PC-9 (cell line): Measurements from ENCODE around the gene C16orf82. TPM values are rescaled to one million over a fixed set of nuclear protein-coding genes. Genes with fewer than 3 reads are reported as not detected.

Experiments used
- BruUV-seq: library from RNA; stranded (reverse); fragments of 400-500 nt; replicated peaks from 2 replicates; lab custom pipeline; 2021; lab: Mats Ljungman, UMichigan
- CTCF ChIA-PET: fragments of 300-600 bp; sonication (Branson Sonifier 250); formaldehyde crosslinking; loops from one replicate; lab custom pipeline; 2022; ENCODE audit warnings: antibody characterized with exemption; lab: Charles Lee
- POLR2A ChIA-PET: fragments of 300-600 bp; sonication (Branson Sonifier 250); formaldehyde crosslinking; loops from one replicate; lab custom pipeline; 2022; ENCODE audit warnings: antibody characterized with exemption; ENCODE audit not compliant: unreplicated experiment; lab: Charles Lee
- DNase-seq, 2 experiments: peaks; one replicate each; pipeline versions ENCODE4 v3.0.0 to v3.0.0-alpha.2; 2015 to 2022; ENCODE audit warnings: mixed read lengths in 1 of 2
- H2AFZ ChIP-seq: fragments of 200-600 bp; sonication (generic); 2 replicates; pipeline ENCODE4 v1.8.1; 2017; ENCODE audit warnings: antibody characterized with exemption
- H3F3A ChIP-seq: fragments of 200-600 bp; sonication (generic); 2 replicates; pipeline ENCODE4 v1.8.1; 2017; ENCODE audit warnings: antibody characterized with exemption, mild to moderate bottlenecking, low read depth; ENCODE audit not compliant: insufficient read depth
- H3K27ac ChIP-seq: fragments of 200-600 bp; sonication (generic); 2 replicates; pipeline ENCODE4 v1.6.1; 2016; ENCODE audit warnings: mixed run types
- H3K27me3 ChIP-seq: fragments of 200-600 bp; sonication (generic); 2 replicates; pipeline ENCODE4 v1.6.1; 2016; ENCODE audit warnings: low read depth, mixed run types; ENCODE audit not compliant: insufficient read depth
- H3K36me3 ChIP-seq: fragments of 200-600 bp; sonication (generic); 2 replicates; pipeline ENCODE4 v1.6.1; 2016; ENCODE audit warnings: low read depth, mixed run types
- H3K4me1 ChIP-seq: fragments of 200-600 bp; sonication (generic); replicated peaks from 2 replicates; pipeline ENCODE4 v1.6.1; 2016; ENCODE audit warnings: mixed run types; ENCODE audit not compliant: insufficient read depth
- H3K4me2 ChIP-seq: fragments of 200-600 bp; sonication (generic); 2 replicates; pipeline ENCODE4 v1.6.1; 2017; ENCODE audit warnings: mixed run types
- H3K4me3 ChIP-seq: fragments of 200-600 bp; sonication (generic); 2 replicates; pipeline ENCODE4 v1.6.1; 2016; ENCODE audit warnings: mixed run types
- H3K79me2 ChIP-seq: fragments of 200-600 bp; sonication (generic); 2 replicates; pipeline ENCODE4 v1.6.1; 2017; ENCODE audit warnings: low read depth, mixed run types
- H3K9me2 ChIP-seq: fragments of 200-600 bp; sonication (generic); 2 replicates; pipeline ENCODE4 v1.8.1; 2017; ENCODE audit warnings: mild to moderate bottlenecking; ENCODE audit not compliant: insufficient read depth
- H3K9me3 ChIP-seq: fragments of 200-600 bp; sonication (generic); 2 replicates; pipeline ENCODE4 v1.8.1; 2016; ENCODE audit warnings: low read depth; ENCODE audit not compliant: insufficient read depth
- H4K20me1 ChIP-seq: fragments of 200-600 bp; sonication (generic); 2 replicates; pipeline ENCODE4 v1.8.1; 2017; ENCODE audit not compliant: insufficient read depth
- CTCF ChIP-seq: fragments of 200-600 bp; sonication (generic); conservative IDR thresholded peaks from 2 replicates; pipeline ENCODE4 v1.6.1; 2017; ENCODE audit warnings: mixed run types, antibody characterized with exemption, mild to moderate bottlenecking, moderate library complexity
- EZH2 ChIP-seq: fragments of 200-600 bp; sonication (generic); IDR thresholded peaks from 2 replicates; pipeline ENCODE4 v1.8.0; 2017; ENCODE audit warnings: antibody characterized with exemption, low read depth
- intact Hi-C: fragments of 100-400 bp; cut with micrococcal nuclease; formaldehyde crosslinking; loops from one replicate; pipeline ENCODE4 v1.10.0; 2022; ENCODE audit not compliant: unreplicated experiment
- total RNA-seq: library from RNA; stranded (reverse); gene quantifications from 2 replicates; pipeline ENCODE4 v1.2.3, GENCODE V29; 2021

The C16orf82 gene
- total RNA-seq, 1 experiment from 2014 or later, result not detected

- intact Hi-C loops, result no loop called here
- no peaks in the 10 kb centered on the region for H4K20me1 ChIP-seq
- no peaks in the 10 kb centered on the region for H3F3A ChIP-seq
- H3K36me3 ChIP-seq, result no peaks in the 10 kb centered on the region
- ChIA-PET POLR2A (no interaction called here), CTCF (interaction anchor here (0.7 kb wide), 4 partner anchors 99 to 1786 kb away, joined by 7 to 13 read pairs (median 10); no protein-coding TSS in a partner anchor)
- DNase-seq, result no peak
- BruUV-seq, result no TSS peak
- no peak overlapping the region for H2AFZ ChIP-seq
- H3K79me2 ChIP-seq, result no peaks in the 10 kb centered on the region
- H3K9me3 ChIP-seq, result no peaks in the 10 kb centered on the region
- TF ChIP-seq CTCF (no peak), EZH2 (no peak)
- peaks cover 70% of the 10 kb centered on the region for H3K27me3 ChIP-seq
- no peaks in the 10 kb centered on the region for H3K4me1 ChIP-seq
- H3K27ac ChIP-seq, result no peak overlapping the region
- no peak overlapping the region for H3K4me3 ChIP-seq
- H3K9me2 ChIP-seq, result no peaks in the 10 kb centered on the region
- H3K4me2 ChIP-seq, result peak overlapping the region; percentile 73
These were observed 42.3 kb downstream of the C16orf82 start for GRCh38 chr16:27108826-27109665.

DNA sequence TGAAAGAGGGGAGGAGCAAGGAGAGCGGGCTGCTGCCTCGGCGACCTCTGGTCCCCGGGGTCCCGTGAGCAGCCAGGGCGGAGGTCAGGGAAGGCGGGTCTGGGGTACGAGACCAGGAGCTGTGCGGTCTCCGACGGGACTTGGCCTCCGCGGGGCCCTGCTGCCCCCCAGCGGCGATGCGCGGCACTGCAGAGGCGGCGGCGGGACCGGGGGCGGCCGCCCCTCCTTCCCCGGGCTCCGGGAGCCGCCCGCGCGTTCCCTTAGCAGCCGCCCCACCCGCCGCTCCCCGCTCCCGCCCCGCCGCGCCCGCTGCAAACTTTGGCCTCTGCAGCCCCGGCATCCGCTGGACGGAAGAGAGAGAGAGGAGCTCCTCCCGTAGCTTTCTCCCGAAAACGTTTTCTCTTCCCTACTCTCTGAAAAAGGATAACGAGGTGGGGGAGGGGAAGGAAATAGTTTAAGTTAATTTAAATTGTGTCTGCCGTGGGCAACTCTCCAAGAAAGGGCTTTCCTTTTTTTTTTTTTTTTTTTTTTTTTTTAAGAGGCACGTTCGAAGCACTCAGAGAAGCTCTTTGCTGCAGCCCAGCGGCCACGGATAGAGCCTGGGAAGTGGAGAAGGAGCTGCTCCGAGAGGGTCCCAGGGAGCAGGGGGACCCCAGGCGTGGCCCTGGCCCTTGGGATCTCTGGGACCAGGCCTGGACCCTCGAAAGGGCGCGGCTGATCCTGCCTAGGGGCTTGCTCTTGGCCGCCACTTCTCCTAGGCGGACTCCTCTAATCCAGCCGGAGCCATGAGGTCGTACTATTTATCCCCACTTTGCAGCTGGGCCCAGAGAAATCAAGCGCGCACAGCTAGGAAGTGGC, 43.2 kb downstream of the C16orf82 start:
- DNase-seq, result peak in 1 of 2 experiments; percentile 82
- TF ChIP-seq EZH2 (no peak), CTCF (peak; percentile 76)
- intact Hi-C loops, result no loop called here

DNA sequence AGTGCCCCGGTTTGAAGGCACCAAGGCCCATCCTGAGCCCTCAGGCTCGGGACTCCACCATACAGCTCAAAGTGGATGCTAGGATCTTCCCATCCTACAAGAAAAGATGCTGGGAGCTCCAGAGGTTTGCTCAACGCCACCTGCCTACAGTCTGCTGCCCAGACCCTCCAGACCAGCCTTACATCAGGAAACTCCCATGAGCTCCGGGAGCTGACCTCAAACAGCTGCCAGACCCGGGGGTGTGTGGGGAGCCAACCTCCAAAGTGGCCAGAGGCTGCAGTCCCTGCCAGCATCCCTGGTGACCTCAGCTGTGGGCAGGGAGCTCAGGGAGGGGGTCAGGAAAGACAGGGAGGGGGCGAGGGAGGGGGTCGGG, 43.8 kb downstream of the C16orf82 start:
- no peak for DNase-seq
- ChIA-PET CTCF (interaction anchor here (0.5 to 1.1 kb wide), 21 partner anchors 74 to 1999 kb away, joined by 3 to 16 read pairs (median 5); partner anchors contain the start of gene LCMT1), POLR2A (interaction anchor here (0.7 kb wide), 3 partner anchors 10 to 93 kb away, joined by 5 to 14 read pairs (median 6); no protein-coding TSS in a partner anchor)
- intact Hi-C loops, result no loop called here
- Histone ChIP-seq H4K20me1 (no peaks in the 10 kb centered on the region), H3K36me3 (no peaks in the 10 kb centered on the region), H3K4me2 (no peak overlapping the region), H2AFZ (no peak overlapping the region), H3K27me3 (peaks cover 77% of the 10 kb centered on the region), H3K9me3 (no peaks in the 10 kb centered on the region), H3K79me2 (no peaks in the 10 kb centered on the region), H3K4me3 (no peak overlapping the region), H3F3A (no peaks in the 10 kb centered on the region), H3K27ac (no peak overlapping the region), H3K4me1 (no peaks in the 10 kb centered on the region), H3K9me2 (no peaks in the 10 kb centered on the region)
- TF ChIP-seq EZH2, result no peak
- TF ChIP-seq CTCF, result no peak
- no TSS peak for BruUV-seq

More for the DNA sequence above, 43.2 kb downstream of the C16orf82 start:
- Histone ChIP-seq H3K27me3 (peaks cover 77% of the 10 kb centered on the region), H3K4me1 (no peaks in the 10 kb centered on the region), H3K9me2 (no peaks in the 10 kb centered on the region), H3K79me2 (no peaks in the 10 kb centered on the region), H2AFZ (no peak overlapping the region), H3F3A (no peaks in the 10 kb centered on the region), H3K4me2 (peak overlapping the region; percentile 73), H3K4me3 (no peak overlapping the region), H3K27ac (no peak overlapping the region), H3K36me3 (no peaks in the 10 kb centered on the region), H3K9me3 (no peaks in the 10 kb centered on the region), H4K20me1 (no peaks in the 10 kb centered on the region)
- BruUV-seq, result no TSS peak
- CTCF ChIA-PET, result interaction anchor here (0.5 to 1.1 kb wide), 27 partner anchors 74 to 1998 kb away, joined by 3 to 19 read pairs (median 6); partner anchors contain the start of gene LCMT1
- POLR2A ChIA-PET, result interaction anchor here (0.7 kb wide), 2 partner anchors 64 to 94 kb away, joined by 5 to 14 read pairs; no protein-coding TSS in a partner anchor
